ENCODE measurements around the gene STX11.
"Not testable (repeated sequence)": the region's sequence is repeated elsewhere in the genome, so short reads cannot be mapped to it uniquely, and the experiment has no call there.

Gene STX11

DNA sequence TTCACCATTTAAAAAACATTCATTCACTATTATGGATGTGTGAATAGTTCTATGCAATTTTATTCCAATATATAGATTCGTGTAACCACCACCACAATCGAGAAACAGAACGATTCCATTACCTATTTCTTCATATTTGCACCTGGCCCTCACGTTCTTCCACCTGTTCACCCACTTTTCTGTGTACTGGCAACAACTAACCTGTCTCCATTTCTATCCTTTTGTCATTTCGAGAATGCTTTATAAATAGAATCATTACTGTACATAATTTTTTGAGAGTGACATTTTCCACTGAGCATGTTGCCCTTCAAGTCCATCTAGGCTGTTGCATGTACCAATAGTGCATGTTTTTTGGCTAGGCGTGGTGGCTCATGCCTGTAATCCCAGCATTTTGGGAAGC is 23.2 kb upstream of the STX11 start:
- no peaks in the 10 kb centered on the region for H3K27me3 ChIP-seq (ENCODE audit: low read depth, low read length)
- H3K79me2 ChIP-seq (ENCODE audit: low read length), result no peaks in the 10 kb centered on the region
- no peaks in the 10 kb centered on the region for H3K9me3 ChIP-seq (ENCODE audit: insufficient read depth, low read length)
- peaks cover 12% of the 10 kb centered on the region for H3K4me1 ChIP-seq (ENCODE audit: low read length)
- H4K20me1 ChIP-seq (ENCODE audit: insufficient read depth, low read length), result no peaks in the 10 kb centered on the region
- no peak overlapping the region for H3K4me3 ChIP-seq (ENCODE audit: low read length)
- no peaks in the 10 kb centered on the region for H3K36me3 ChIP-seq (replicated peaks; ENCODE audit: low read depth, low read length)
- no peak overlapping the region for H3K9ac ChIP-seq (ENCODE audit: low read length)
- no peak overlapping the region for H3K4me2 ChIP-seq (ENCODE audit: low read length)
- H2AFZ ChIP-seq (ENCODE audit: low read depth, low read length), result no peak overlapping the region
- no peak overlapping the region for H3K27ac ChIP-seq (ENCODE audit: low read length)
- no peak for TF ChIP-seq EZH2phosphoT487 (IDR thresholded peaks at IDR 0.05; ENCODE audit: low read depth)
- TF ChIP-seq, protein P1, sequence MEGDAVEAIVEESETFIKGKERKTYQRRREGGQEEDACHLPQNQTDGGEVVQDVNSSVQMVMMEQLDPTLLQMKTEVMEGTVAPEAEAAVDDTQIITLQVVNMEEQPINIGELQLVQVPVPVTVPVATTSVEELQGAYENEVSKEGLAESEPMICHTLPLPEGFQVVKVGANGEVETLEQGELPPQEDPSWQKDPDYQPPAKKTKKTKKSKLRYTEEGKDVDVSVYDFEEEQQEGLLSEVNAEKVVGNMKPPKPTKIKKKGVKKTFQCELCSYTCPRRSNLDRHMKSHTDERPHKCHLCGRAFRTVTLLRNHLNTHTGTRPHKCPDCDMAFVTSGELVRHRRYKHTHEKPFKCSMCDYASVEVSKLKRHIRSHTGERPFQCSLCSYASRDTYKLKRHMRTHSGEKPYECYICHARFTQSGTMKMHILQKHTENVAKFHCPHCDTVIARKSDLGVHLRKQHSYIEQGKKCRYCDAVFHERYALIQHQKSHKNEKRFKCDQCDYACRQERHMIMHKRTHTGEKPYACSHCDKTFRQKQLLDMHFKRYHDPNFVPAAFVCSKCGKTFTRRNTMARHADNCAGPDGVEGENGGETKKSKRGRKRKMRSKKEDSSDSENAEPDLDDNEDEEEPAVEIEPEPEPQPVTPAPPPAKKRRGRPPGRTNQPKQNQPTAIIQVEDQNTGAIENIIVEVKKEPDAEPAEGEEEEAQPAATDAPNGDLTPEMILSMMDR (IDR thresholded peaks at IDR 0.05; ENCODE audit: low read depth, low read length), result no peak

DNA sequence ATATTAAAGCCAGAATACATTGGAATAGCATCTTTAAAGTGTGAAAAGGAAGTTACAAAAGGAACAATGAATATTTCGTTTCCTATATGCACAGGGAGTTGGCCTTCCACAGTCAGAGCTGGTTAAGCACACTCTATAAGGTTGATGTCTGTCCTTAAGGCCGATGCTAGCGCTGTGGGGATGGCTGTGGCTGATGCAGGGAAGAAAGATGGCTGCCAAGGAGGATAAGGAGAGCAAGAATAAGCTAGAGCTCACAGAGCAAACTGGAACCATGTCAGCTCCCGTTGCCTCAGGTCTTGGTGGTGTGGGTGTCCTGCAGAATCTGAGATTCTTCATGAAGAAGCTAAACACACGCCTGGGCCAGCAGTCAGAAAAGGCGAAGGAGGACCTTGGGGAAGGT is 20.8 kb upstream of the STX11 start:
- TF ChIP-seq, protein P1 (IDR thresholded peaks at IDR 0.05; ENCODE audit: low read depth, low read length), result no peak
- TF ChIP-seq EZH2phosphoT487 (IDR thresholded peaks at IDR 0.05; ENCODE audit: low read depth), result no peak
- Histone ChIP-seq H2AFZ (ENCODE audit: low read depth, low read length) (no peak overlapping the region), H3K79me2 (ENCODE audit: low read length) (no peaks in the 10 kb centered on the region), H3K36me3 (replicated peaks; ENCODE audit: low read depth, low read length) (no peaks in the 10 kb centered on the region), H3K4me1 (ENCODE audit: low read length) (peaks cover 12% of the 10 kb centered on the region), H3K9me3 (ENCODE audit: insufficient read depth, low read length) (no peaks in the 10 kb centered on the region), H4K20me1 (ENCODE audit: insufficient read depth, low read length) (no peaks in the 10 kb centered on the region), H3K27me3 (ENCODE audit: low read depth, low read length) (no peaks in the 10 kb centered on the region), H3K27ac (ENCODE audit: low read length) (no peak overlapping the region), H3K4me3 (ENCODE audit: low read length) (no peak overlapping the region), H3K9ac (ENCODE audit: low read length) (no peak overlapping the region), H3K4me2 (ENCODE audit: low read length) (no peak overlapping the region)

GRCh38 chr6:144131248-144131709 is 19.0 kb upstream of the STX11 start:
- H2AFZ ChIP-seq (ENCODE audit: low read depth, low read length), result no peak overlapping the region
- peak overlapping the region; percentile 73 for H3K4me2 ChIP-seq (ENCODE audit: low read length)

GRCh38 chr6:144132167-144132690 is 18.1 kb upstream of the STX11 start:
- not testable (repeated sequence) for H3K9me3 ChIP-seq (ENCODE audit: insufficient read depth, low read length); H2AFZ ChIP-seq (ENCODE audit: low read depth, low read length)

More at GRCh38 chr6:144131248-144131709, 19.0 kb upstream of the STX11 start:
- H3K79me2 ChIP-seq (ENCODE audit: low read length), result no peaks in the 10 kb centered on the region
- H4K20me1 ChIP-seq (ENCODE audit: insufficient read depth, low read length), result no peaks in the 10 kb centered on the region
- H3K9ac ChIP-seq (ENCODE audit: low read length), result no peak overlapping the region
- peaks cover 12% of the 10 kb centered on the region for H3K4me1 ChIP-seq (ENCODE audit: low read length)
- TF ChIP-seq, protein P1 (IDR thresholded peaks at IDR 0.05; ENCODE audit: low read depth, low read length), result no peak
- H3K36me3 ChIP-seq (replicated peaks; ENCODE audit: low read depth, low read length), result no peaks in the 10 kb centered on the region
- H3K27me3 ChIP-seq (ENCODE audit: low read depth, low read length), result peaks cover 4% of the 10 kb centered on the region; the same call in 1 of the 2 replicates
- H3K9me3 ChIP-seq (ENCODE audit: insufficient read depth, low read length), result no peaks in the 10 kb centered on the region
- peak overlapping the region; percentile 53 for H3K4me3 ChIP-seq (ENCODE audit: low read length)
- H3K27ac ChIP-seq (ENCODE audit: low read length), result no peak overlapping the region

More at GRCh38 chr6:144132167-144132690, 18.1 kb upstream of the STX11 start:
- H3K4me1 ChIP-seq (ENCODE audit: low read length), result peaks cover 12% of the 10 kb centered on the region
- H4K20me1 ChIP-seq (ENCODE audit: insufficient read depth, low read length); H3K79me2 ChIP-seq (ENCODE audit: low read length); H3K36me3 ChIP-seq (replicated peaks; ENCODE audit: low read depth, low read length); H3K27ac ChIP-seq (ENCODE audit: low read length); H3K9ac ChIP-seq (ENCODE audit: low read length); H3K27me3 ChIP-seq (ENCODE audit: low read depth, low read length); H3K4me2 ChIP-seq (ENCODE audit: low read length); H3K4me3 ChIP-seq (ENCODE audit: low read length): not testable (repeated sequence)

Data from OCI-LY3 (cell line).